Activated CD4-positive, alpha-beta memory T cell treated with anti-CD3 and anti-CD28 coated beads, Interleukin-2, amount 10 ng/mL, durations not matched to agents 7 days and 5 days (primary cell): ENCODE results near the gene DNER. TPM values are rescaled to one million over a fixed set of nuclear protein-coding genes. Genes with fewer than 3 reads are reported as not detected.
"Not testable (repeated sequence)": the region's sequence is repeated elsewhere in the genome, so short reads cannot be mapped to it uniquely, and the experiment has no call there.

Source experiments
- CTCF ChIA-PET: fragments of 350-600 bp; sonication (Branson Sonifier 250); formaldehyde crosslinking; loops from one replicate; lab custom pipeline; 2021; ENCODE audit warnings: antibody characterized with exemption, inconsistent platforms; lab: Charles Lee
- POLR2A ChIA-PET: fragments of 350-600 bp; sonication (Branson Sonifier 250); formaldehyde crosslinking; loops from one replicate; lab custom pipeline; 2021; ENCODE audit warnings: antibody characterized with exemption; lab: Charles Lee
- DNase-seq: peaks from one replicate; pipeline ENCODE4 v3.0.0-alpha.2; 2020
- H3K27ac Mint-ChIP-seq: one replicate; pipeline ENCODE4 v1.8.0; 2021; ENCODE audit warnings: mild to moderate bottlenecking, mixed read lengths
- H3K27me3 Mint-ChIP-seq: one replicate; pipeline ENCODE4 v1.8.0; 2021; ENCODE audit warnings: mixed read lengths
- H3K36me3 Mint-ChIP-seq: one replicate; pipeline ENCODE4 v1.8.0; 2021; ENCODE audit warnings: low read depth, mixed read lengths
- H3K4me1 Mint-ChIP-seq: one replicate; pipeline ENCODE4 v1.8.0; 2021; ENCODE audit warnings: mixed read lengths
- H3K4me3 Mint-ChIP-seq: one replicate; pipeline ENCODE4 v1.8.0; 2021; ENCODE audit warnings: mild to moderate bottlenecking, mixed read lengths
- H3K9me3 Mint-ChIP-seq: one replicate; pipeline ENCODE4 v1.8.0; 2021; ENCODE audit warnings: mixed read lengths
- total RNA-seq, 2 experiments: library from RNA; stranded (reverse); gene quantifications; one replicate each; pipeline ENCODE4 v1.2.3, GENCODE V29; 2021

The DNER gene
- total RNA-seq, 2 experiments from 2014 or later, result not detected

DNA sequence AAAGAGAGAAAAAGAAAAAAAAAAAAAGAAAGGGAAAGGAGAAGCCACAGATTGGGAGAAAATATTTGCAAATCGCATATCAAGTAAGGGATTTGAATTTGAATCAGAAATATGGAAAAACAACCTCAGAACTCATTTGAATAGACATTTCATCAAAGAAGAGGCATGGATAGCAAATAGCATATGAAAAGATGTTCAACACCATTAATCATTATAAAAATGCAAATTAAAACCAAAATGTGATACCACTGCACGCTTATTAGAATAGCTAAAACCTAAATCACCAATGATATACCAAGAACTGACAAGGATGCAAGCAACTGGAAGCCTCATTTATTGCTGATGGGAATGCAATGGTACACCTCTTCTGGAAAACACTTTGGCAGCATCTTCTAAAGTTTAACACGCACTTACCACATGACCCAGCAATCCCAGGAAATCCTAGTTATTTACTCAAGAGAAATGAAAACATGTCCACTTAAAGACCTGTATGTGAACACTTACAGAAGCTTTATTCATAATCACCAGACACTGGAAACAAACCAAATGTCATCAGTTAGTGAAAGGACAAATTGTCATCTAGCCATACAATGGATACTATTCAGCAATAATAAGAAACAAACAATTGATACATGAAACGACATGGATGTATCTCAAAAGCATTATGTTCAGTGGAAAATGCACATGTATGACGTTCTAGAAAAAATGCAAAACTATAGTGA is 10.3 kb downstream of the DNER start:
- H3K9me3 Mint-ChIP-seq, result no peaks in the 10 kb centered on the region
- H3K27me3 Mint-ChIP-seq, result peaks cover 19% of the 10 kb centered on the region
- no peak overlapping the region for H3K27ac Mint-ChIP-seq
- no peak overlapping the region for H3K4me3 Mint-ChIP-seq
- ChIA-PET CTCF (no interaction called here), POLR2A (no interaction called here)
- H3K4me1 Mint-ChIP-seq, result no peaks in the 10 kb centered on the region
- no peak for DNase-seq
- no peaks in the 10 kb centered on the region for H3K36me3 Mint-ChIP-seq

DNA sequence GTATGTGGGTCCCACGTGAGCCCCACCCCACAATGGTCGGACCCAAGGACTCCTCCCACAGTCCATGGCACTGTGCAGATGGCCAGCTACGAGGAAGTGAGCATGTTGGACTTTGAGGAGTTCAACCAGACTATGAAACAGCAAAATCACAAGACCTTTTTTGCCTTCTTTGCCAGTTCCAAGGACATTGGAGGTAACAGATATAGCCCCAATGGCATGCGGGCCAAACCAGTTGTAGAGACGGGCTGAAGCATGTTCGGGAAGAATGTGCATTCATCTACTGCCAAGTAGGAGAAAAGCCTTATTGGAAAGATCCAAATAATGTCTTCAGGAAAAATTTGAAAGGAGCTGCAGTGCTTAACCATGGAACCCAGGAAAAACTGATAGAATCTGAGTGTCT is 12.6 kb downstream of the DNER start:
- no peaks in the 10 kb centered on the region for H3K9me3 Mint-ChIP-seq
- no peaks in the 10 kb centered on the region for H3K4me1 Mint-ChIP-seq
- no peak overlapping the region for H3K4me3 Mint-ChIP-seq
- ChIA-PET POLR2A (no interaction called here), CTCF (interaction anchor here (1.4 kb wide), 1 partner anchor 11 kb away, joined by 4 read pairs; no protein-coding TSS in a partner anchor)
- H3K27me3 Mint-ChIP-seq, result peaks cover 12% of the 10 kb centered on the region
- no peak for DNase-seq
- H3K36me3 Mint-ChIP-seq, result no peaks in the 10 kb centered on the region
- H3K27ac Mint-ChIP-seq, result no peak overlapping the region

DNA sequence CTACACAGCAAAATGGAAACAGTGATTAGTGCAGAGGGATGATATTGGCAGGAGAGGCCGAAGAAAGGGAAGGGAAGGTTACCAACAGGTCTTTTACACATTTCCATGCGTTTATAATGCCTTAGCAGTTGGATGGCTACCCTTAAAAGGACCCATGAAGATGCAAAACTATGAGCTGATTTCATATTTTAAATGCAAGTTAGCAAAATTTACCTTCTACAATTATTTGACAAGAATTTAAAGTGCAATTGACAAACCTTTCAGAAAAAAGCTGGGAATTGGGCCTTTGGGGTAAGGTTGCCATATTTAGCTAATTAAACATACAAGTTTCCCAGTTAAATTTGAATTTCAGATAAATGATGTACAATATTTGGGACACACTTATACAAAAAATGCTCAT is 13.3 kb downstream of the DNER start:
- CTCF ChIA-PET, result interaction anchor here (1.4 kb wide), 1 partner anchor 11 kb away, joined by 4 read pairs; no protein-coding TSS in a partner anchor
- Mint-ChIP-seq H3K4me1 (no peaks in the 10 kb centered on the region), H3K27ac (no peak overlapping the region), H3K36me3 (no peaks in the 10 kb centered on the region), H3K4me3 (no peak overlapping the region), H3K27me3 (peaks cover 12% of the 10 kb centered on the region), H3K9me3 (no peaks in the 10 kb centered on the region)
- POLR2A ChIA-PET, result no interaction called here
- no peak for DNase-seq

DNA sequence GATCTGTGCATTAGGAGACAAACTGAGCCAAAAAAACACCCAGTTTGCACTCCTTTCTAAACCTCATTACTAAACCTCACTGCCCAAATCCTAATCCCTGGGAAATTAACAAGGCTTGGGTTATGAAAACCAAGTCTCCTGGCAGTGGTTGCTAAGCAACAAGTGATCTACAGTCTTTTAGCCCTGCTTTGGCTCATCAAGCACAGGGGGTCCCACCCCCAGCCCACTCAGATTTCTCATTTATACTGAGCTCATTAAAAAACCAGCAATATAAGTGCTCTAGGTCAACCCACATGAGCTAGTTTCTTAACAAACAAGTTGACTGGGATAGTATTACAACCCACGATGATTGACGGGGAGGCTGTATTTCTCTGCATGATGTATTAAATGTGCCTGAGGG is 18.4 kb downstream of the DNER start:
- peaks cover 5% of the 10 kb centered on the region for H3K27me3 Mint-ChIP-seq
- no peak overlapping the region for H3K4me3 Mint-ChIP-seq
- H3K36me3 Mint-ChIP-seq, result no peaks in the 10 kb centered on the region
- H3K4me1 Mint-ChIP-seq, result no peaks in the 10 kb centered on the region
- POLR2A ChIA-PET, result no interaction called here
- no peak overlapping the region for H3K27ac Mint-ChIP-seq
- DNase-seq, result no peak
- no peaks in the 10 kb centered on the region for H3K9me3 Mint-ChIP-seq
- CTCF ChIA-PET, result no interaction called here

DNA sequence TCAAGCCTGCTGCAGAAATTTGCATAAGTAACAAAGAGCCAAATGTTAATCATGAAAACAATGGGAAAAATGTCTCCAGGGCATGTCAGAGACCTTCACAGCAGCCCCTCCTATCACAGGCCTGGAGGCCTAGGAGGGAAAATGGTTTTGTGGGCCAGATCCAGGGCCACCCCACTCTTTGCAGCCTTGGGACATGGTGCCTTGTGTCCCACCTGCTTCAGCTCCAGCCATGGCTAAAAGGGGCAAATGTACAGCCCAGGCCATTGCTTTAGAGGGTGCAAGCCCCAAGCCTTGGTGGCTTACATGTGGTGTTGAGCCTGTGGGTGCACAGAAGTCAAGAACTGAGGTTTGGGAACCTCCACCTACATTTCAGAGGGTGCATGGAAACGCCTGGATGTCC is 20.5 kb downstream of the DNER start:
- H3K4me1 Mint-ChIP-seq, CTCF ChIA-PET, H3K36me3 Mint-ChIP-seq, H3K27me3 Mint-ChIP-seq, POLR2A ChIA-PET, H3K4me3 Mint-ChIP-seq, H3K9me3 Mint-ChIP-seq, H3K27ac Mint-ChIP-seq, DNase-seq: not testable (repeated sequence)

DNA sequence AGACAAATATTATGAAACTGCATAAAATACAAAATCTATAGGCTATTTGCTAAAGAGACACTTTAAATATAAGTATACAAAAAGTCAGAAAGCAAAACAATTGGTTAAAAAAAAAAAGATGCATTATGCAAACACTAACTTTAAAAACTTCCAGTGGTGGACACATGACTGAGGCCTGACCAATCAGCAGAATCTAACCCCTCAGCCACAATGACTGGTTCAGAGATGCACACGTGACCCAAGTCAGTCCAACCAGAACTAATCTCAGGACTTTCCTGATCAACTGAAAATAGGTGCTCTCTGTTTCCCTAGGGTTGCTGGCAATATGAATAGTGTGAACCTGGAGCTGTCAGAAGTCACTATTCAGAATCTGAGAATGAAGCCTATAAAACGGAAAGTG is 22.7 kb downstream of the DNER start:
- DNase-seq, result no peak
- Mint-ChIP-seq H3K27ac (no peak overlapping the region), H3K4me3 (no peak overlapping the region), H3K9me3 (no peaks in the 10 kb centered on the region), H3K36me3 (no peaks in the 10 kb centered on the region), H3K27me3 (peaks cover 3% of the 10 kb centered on the region), H3K4me1 (no peaks in the 10 kb centered on the region)
- CTCF ChIA-PET, result no interaction called here
- POLR2A ChIA-PET, result no interaction called here

DNA sequence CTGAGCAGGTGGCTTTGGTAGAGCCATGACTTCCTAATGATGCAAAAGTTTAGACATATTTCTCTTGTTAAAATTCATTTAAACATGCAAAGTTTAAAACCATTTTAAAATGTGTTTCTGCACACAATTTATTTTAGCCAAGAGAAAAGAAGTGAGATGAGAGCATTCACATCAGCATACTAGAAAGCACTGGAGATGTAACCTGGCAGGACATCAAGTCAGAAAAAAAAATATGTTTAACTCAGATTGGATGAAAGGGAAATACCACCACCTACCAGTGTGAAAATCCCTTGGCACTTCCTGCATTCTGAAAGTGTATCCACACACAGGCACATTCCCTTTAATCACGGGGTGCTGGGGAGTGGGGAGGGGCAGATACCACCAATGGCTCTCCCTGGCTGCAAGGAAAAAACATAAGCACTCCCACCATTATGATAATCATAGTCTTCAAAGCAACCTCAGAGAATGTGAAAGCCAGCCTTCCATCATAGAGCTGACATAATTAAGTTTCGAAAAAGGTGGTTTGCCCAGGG is 25.0 kb downstream of the DNER start:
- H3K27me3 Mint-ChIP-seq, result peaks cover 9% of the 10 kb centered on the region
- ChIA-PET POLR2A (no interaction called here), CTCF (no interaction called here)
- DNase-seq, result no peak
- no peaks in the 10 kb centered on the region for H3K4me1 Mint-ChIP-seq
- H3K4me3 Mint-ChIP-seq, result no peak overlapping the region
- no peaks in the 10 kb centered on the region for H3K36me3 Mint-ChIP-seq
- no peak overlapping the region for H3K27ac Mint-ChIP-seq
- H3K9me3 Mint-ChIP-seq, result no peaks in the 10 kb centered on the region

DNA sequence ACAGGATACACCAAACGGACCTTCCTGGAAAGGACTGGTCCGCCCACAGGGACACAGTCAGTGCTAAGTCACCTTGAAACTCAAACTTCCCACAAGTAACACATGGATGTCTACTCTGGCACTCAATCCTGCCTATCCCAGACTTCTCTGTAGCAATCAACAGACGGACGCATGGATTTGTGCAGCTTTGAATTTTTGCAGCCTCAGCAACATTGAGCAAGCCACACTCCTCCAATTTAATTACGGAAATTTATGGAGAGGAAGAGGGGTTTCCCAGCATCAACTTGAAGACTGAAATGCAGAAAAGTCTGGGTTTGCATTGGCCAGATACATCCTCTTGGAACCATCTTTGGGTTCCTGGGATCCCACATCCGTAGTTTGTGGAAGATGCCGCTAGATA is 26.2 kb downstream of the DNER start:
- CTCF ChIA-PET, result no interaction called here
- POLR2A ChIA-PET, result no interaction called here
- Mint-ChIP-seq H3K36me3 (no peaks in the 10 kb centered on the region), H3K27me3 (peaks cover 11% of the 10 kb centered on the region), H3K9me3 (no peaks in the 10 kb centered on the region), H3K4me3 (no peak overlapping the region), H3K4me1 (no peaks in the 10 kb centered on the region), H3K27ac (no peak overlapping the region)
- DNase-seq, result no peak

DNA sequence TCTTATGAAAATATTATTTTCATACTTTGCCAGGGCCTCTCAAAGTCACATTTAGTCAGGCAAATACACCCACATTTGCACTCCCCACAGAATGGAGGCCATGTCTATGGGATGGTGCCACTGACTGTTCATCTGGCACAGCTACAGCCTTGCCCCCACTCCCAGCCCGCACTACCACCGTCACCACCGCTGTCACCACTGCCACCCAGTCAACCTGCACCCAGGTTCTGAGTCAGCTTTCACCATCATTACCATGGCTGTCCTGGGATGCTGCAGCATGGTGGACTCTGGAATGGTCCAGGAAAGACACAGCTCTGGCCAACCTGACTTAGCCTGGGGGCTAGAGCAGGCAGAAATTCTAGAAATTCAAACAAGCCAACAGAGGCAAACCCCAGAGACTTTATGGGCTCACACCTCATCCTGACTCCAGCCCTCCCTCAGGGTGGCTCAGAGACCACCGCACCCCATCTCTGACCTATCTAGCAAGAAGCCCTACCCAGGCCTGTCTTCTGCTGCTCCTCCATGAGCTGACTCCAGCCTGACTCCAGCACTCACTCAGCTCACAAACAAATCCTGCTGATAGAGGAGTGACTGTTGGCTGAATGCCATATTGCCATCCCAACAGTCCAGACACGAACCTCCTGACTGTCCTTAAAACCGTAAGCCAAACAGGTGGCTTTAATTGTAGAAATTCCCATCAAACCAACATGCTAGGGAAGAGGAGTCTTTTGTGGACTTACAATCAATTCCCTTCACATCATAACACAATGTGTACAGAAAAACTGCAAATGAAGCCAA is 28.0 kb downstream of the DNER start:
- no peak overlapping the region for H3K4me3 Mint-ChIP-seq
- H3K27ac Mint-ChIP-seq, result no peak overlapping the region
- H3K27me3 Mint-ChIP-seq, result peaks cover 13% of the 10 kb centered on the region
- POLR2A ChIA-PET, result no interaction called here
- H3K36me3 Mint-ChIP-seq, result no peaks in the 10 kb centered on the region
- no peaks in the 10 kb centered on the region for H3K9me3 Mint-ChIP-seq
- DNase-seq, result no peak
- no peaks in the 10 kb centered on the region for H3K4me1 Mint-ChIP-seq
- CTCF ChIA-PET, result interaction anchor here (0.7 kb wide), 1 partner anchor 62 kb away, joined by 4 read pairs; no protein-coding TSS in a partner anchor

DNA sequence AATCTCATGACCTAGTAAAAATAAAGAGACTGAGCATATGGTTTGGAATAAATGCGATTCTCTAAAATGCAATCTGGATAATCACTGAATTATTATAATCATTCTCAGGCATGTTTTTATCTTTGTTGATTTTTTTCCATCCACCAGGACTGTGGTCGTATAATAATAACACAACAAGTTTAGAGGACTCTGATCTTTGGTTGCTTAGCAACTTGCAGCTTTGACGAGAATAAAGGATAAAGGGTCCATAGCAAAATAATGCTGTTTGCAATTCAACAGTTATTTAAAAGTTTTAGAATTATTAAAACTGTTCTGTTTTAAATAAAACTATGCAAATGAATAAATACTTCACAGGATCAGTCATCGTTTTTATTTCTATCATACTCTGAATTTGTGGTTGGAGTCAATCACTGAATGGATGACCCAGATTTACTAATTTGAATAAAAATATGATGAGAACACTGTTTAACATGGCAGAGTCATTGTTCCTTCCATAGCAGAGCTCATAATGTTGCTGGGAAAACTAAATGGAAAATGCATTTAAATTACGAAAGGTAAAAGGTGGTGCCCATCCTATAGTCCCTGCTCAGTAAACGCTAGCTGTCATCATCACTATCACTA is 29.3 kb downstream of the DNER start:
- no peak for DNase-seq
- no peaks in the 10 kb centered on the region for H3K9me3 Mint-ChIP-seq
- ChIA-PET CTCF (no interaction called here), POLR2A (no interaction called here)
- peaks cover 13% of the 10 kb centered on the region for H3K27me3 Mint-ChIP-seq
- H3K36me3 Mint-ChIP-seq, result no peaks in the 10 kb centered on the region
- no peak overlapping the region for H3K4me3 Mint-ChIP-seq
- H3K27ac Mint-ChIP-seq, result no peak overlapping the region
- H3K4me1 Mint-ChIP-seq, result no peaks in the 10 kb centered on the region

DNA sequence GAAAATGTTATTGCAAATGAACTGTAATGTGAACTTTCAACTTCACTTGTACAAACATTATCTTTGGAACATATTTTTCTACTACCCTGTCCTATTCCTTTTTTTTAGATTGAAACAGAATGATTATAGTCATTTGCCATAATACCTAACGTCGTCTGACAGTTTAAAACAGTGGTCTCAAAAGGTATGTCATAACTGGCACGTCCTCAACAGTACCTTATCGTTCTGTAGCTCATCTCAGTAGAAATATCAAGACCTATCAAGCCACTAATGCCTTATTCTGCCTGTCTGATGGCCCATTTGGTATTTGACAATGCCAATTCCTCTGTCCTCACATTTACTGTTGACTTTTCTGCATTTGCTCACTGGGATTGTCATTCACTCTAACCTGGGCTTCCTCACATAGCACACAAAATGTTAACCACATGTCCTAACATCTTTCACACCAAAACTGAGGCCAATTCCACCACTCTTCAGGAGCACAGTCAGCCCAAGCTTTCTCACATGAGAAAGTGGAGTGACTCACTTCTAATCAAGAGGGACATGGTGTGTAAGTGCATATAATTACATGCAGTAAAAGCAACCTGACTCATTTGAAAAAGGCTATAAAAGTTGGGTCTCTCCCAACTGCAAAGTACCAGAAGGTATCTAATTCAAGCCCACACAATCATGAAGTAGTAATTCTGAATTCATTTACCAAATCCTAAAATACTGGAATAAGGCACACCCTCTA is 34.8 kb downstream of the DNER start:
- no peak for DNase-seq
- Mint-ChIP-seq H3K27me3 (peaks cover 28% of the 10 kb centered on the region), H3K36me3 (no peaks in the 10 kb centered on the region), H3K9me3 (no peaks in the 10 kb centered on the region), H3K4me3 (no peak overlapping the region), H3K4me1 (no peaks in the 10 kb centered on the region), H3K27ac (no peak overlapping the region)
- POLR2A ChIA-PET, result no interaction called here
- CTCF ChIA-PET, result no interaction called here

DNA sequence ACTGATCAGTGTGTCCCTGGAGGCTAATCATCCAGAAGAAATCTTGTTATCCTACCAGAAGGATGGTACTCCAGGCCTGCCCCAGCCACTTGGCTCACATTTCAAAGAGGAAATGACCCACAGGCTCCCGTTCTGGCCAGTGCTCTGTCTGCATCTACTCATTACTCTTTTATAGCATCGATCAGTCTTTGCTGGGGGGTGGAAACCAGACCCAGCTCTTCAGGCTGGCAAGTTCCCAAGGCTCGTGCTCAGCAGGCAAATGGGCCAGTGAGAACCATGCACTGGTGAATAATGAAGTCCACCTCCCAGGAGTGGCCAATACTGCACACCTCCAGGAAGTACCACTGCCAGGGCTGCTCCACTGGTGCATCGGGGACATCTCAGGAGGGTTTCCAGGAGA is 38.8 kb downstream of the DNER start:
- no peaks in the 10 kb centered on the region for H3K36me3 Mint-ChIP-seq
- ChIA-PET POLR2A (no interaction called here), CTCF (no interaction called here)
- peaks cover 30% of the 10 kb centered on the region for H3K27me3 Mint-ChIP-seq
- H3K4me1 Mint-ChIP-seq, result no peaks in the 10 kb centered on the region
- no peaks in the 10 kb centered on the region for H3K9me3 Mint-ChIP-seq
- H3K27ac Mint-ChIP-seq, result no peak overlapping the region
- H3K4me3 Mint-ChIP-seq, result no peak overlapping the region
- DNase-seq, result no peak
